HepG2 (cell line): ENCODE results near the gene KAT6B. TPM values are rescaled to one million over a fixed set of nuclear protein-coding genes. Genes with fewer than 3 reads are reported as not detected.

Source experiments
- ARID4A ChIP-seq: sonication (generic); formaldehyde crosslinking; IDR thresholded peaks from 2 replicates; pipeline ENCODE4 v1.5.0; 2020; ENCODE audit warnings: mild to moderate bottlenecking, missing genetic modification reagents, borderline replicate concordance
- GABPB1 ChIP-seq: IDR thresholded peaks from 2 replicates; pipeline ENCODE4 v1.6.1; 2016; ENCODE audit warnings: mild to moderate bottlenecking, missing genetic modification reagents, moderate library complexity, missing compliant biosample characterization
- NR2F1 ChIP-seq, 2 experiments: fragments of 450-650 bp in 1 of 2; formaldehyde crosslinking in 1 of 2; IDR thresholded peaks; 2 replicates each; pipeline versions ENCODE4 v1.5.0 to v1.6.1; 2016 to 2020; ENCODE audit warnings: mild to moderate bottlenecking in 1 of 2, missing compliant biosample characterization in 1 of 2, missing genetic modification reagents in 1 of 2, moderate library complexity in 1 of 2
- REL ChIP-seq: sonication (generic); formaldehyde crosslinking; conservative IDR thresholded peaks from 2 replicates; pipeline ENCODE4 v1.8.0; 2022; ENCODE audit warnings: mild to moderate bottlenecking, missing genetic modification reagents, moderate library complexity
- SMARCE1 ChIP-seq: fragments of 450-650 bp; IDR thresholded peaks from 2 replicates; pipeline ENCODE4 v1.6.1; 2017; ENCODE audit warnings: borderline replicate concordance
- ZFYVE20 ChIP-seq: sonication (generic); formaldehyde crosslinking; IDR thresholded peaks from 2 replicates; pipeline ENCODE4 v1.8.0; 2023; ENCODE audit warnings: low read depth, mild to moderate bottlenecking, moderate library complexity, missing genetic modification reagents, borderline replicate concordance
- ZKSCAN8 ChIP-seq: IDR thresholded peaks from 2 replicates; pipeline ENCODE4 v1.6.1; 2016; ENCODE audit warnings: borderline replicate concordance, missing genetic modification reagents, missing compliant biosample characterization
- ZMAT5 ChIP-seq: sonication (generic); formaldehyde crosslinking; IDR thresholded peaks from 2 replicates; pipeline ENCODE4 v1.5.0; 2020; ENCODE audit warnings: mild to moderate bottlenecking, low read depth, missing genetic modification reagents, borderline replicate concordance
- ZNF142 ChIP-seq: sonication (generic); formaldehyde crosslinking; IDR thresholded peaks from 2 replicates; pipeline ENCODE4 v1.4.0; 2020; ENCODE audit warnings: missing genetic modification reagents
- ZNF276 ChIP-seq: sonication (generic); formaldehyde crosslinking; IDR thresholded peaks from 2 replicates; pipeline ENCODE4 v1.4.0; 2020; ENCODE audit warnings: mild to moderate bottlenecking, low read depth, missing genetic modification reagents
- ZNF317 ChIP-seq: sonication (generic); formaldehyde crosslinking; IDR thresholded peaks from 2 replicates; pipeline ENCODE4 v1.5.0; 2020; ENCODE audit warnings: mild to moderate bottlenecking, missing genetic modification reagents
- ZNF563 ChIP-seq: sonication (generic); formaldehyde crosslinking; IDR thresholded peaks from 2 replicates; pipeline ENCODE4 v1.8.0; 2022; ENCODE audit warnings: mild to moderate bottlenecking, moderate library complexity, missing genetic modification reagents
- ZNF574 ChIP-seq: sonication (generic); formaldehyde crosslinking; IDR thresholded peaks from 2 replicates; pipeline ENCODE4 v1.4.0; 2020; ENCODE audit warnings: missing genetic modification reagents
- ZNF792 ChIP-seq: IDR thresholded peaks from 2 replicates; pipeline ENCODE4 v1.6.1; 2016
- polyA plus RNA-seq, 8 experiments: library from polyadenylated mRNA; depleted of rRNA in 3 of 8; stranded (reverse) in 7 of 8; unstranded in 1 of 8; fragments of >200 nt; fragmentation: Illumina TruSeq in 4 of 8; extraction: Trizol in 4 of 8; gene quantifications; 2 replicates each; pipeline versions ENCODE4 v1.2.1 to v1.2.3, GENCODE V29; 2011 to 2016; ENCODE audit warnings: low read depth in 4 of 8, missing spikeins in 1 of 8, mixed read lengths in 1 of 8; ENCODE audit not compliant: insufficient read depth in 1 of 8
- total RNA-seq, 5 experiments: library from RNA; depleted of rRNA; stranded (reverse); fragments of >200 nt; fragmentation: Illumina TruSeq; extraction: Trizol; gene quantifications; 2 replicates each; pipeline ENCODE4 v1.2.3, GENCODE V29; 2016; ENCODE audit warnings: low read depth in 1 of 5

Gene KAT6B
- total and polyA plus RNA-seq, 2 of the 13 experiments (the other 11 are each of a cell fraction or from before 2014, with no cell fraction given) = 3.0 to 9.5 TPM

GRCh38 chr10:74822101-74822500, 4.3 kb upstream of the KAT6B start (continued):
- TF ChIP-seq ZNF276 (CRISPR knock-in tag) = no peak
- TF ChIP-seq ZNF792 (CRISPR knock-in tag) = 0 out of 2 replicates have a peak, but pooled peaks have one; percentile 34
- TF ChIP-seq ZNF317 (CRISPR knock-in tag) = no peak
- peak; percentile 48 to 64; a peak in 3 of 4 replicates for TF ChIP-seq NR2F1 (CRISPR knock-in tag; IDR thresholded peaks at IDR 0.05)
- TF ChIP-seq ARID4A = no peak; the same call in 1 of the 2 replicates
- TF ChIP-seq ZKSCAN8 = 0 out of 2 replicates have a peak, but pooled peaks have one; percentile 76
- 0 out of 2 replicates have a peak, but pooled peaks have one; percentile 30 for TF ChIP-seq GABPB1 (CRISPR knock-in tag)
- TF ChIP-seq REL (CRISPR knock-in tag) = no peak
- no peak for TF ChIP-seq ZNF563 (CRISPR knock-in tag)
- TF ChIP-seq ZMAT5 (CRISPR knock-in tag) = no peak
- TF ChIP-seq ZNF142 (CRISPR knock-in tag) = peak; percentile 91
- no peak for TF ChIP-seq SMARCE1
- TF ChIP-seq ZFYVE20 (CRISPR knock-in tag) = no peak
- TF ChIP-seq ZNF574 = 0 out of 2 replicates have a peak, but pooled peaks have one; percentile 43
